ENCODE measurements around the gene FBP2.
"Not testable (repeated sequence)": the region's sequence is repeated elsewhere in the genome, so short reads cannot be mapped to it uniquely, and the experiment has no call there.

Gene FBP2

GRCh38 chr9:94566550-94566949 lies 27.1 kb downstream of the FBP2 start:
- intact Hi-C loops (cut with DNase I), result no loop called here
- no peak for DNase-seq

DNA sequence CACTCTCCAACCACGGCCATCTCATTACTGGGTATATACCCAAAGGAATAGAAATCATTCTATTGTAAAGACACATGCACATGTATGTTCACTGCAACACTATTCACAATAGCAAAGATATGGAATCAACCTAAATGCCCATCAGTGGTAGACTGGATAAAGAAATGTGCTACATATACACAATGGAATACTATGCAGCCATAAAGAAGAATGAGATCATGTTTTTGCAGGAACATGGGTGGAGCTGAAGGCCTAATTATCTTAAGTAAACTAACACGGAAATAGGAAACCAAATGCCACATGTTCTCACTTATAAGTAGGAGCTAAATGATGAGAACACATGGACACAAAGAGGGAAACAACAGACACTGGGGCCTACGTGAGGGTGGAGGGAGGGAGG lies 29.3 kb downstream of the FBP2 start:
- intact Hi-C loops (cut with DNase I); DNase-seq: not testable (repeated sequence)

DNA sequence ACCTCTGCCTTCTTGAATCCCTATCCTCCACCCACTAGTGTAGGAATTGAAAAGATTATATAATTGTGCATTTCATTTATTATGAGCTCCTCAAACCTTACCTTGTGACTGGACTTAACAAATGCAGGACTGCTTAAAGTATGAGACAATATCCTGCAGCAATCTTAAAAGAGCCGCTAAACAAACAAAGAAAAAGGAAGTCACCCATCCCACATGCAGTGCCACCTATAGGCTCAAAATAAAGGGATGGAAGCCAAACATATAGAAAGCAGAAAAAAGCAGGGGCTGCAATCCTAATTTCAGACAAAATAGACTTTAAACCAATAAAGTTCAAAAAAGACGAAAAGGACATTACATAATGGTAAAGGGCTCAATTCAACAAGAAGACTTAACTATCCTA lies 30.1 kb downstream of the FBP2 start:
- intact Hi-C loops (cut with DNase I), result no loop called here
- DNase-seq, result no peak

DNA sequence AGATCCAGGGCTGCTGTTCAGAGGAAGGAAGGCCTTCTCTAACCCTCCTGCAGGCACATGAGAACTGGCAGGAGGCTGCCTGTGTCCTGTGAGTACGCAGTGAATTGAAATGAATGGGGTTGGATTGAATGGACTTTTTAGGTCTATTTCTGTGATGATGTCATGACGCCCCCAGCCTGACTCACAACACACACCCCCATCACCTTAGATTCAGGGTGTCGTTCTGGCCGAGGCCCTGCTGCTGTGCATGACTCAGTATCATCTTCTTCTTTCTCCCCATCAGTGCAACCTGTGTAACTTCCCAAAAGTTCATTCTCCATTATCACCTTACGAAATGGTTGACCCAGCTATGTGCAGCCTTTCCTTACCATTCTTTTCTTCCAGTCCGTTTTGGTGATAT lies 33.4 kb downstream of the FBP2 start:
- intact Hi-C loops (cut with DNase I), result no loop called here
- DNase-seq, result no peak

- intact Hi-C loops (cut with DNase I), result no loop called here
- DNase-seq, result no peak
Measured at GRCh38 chr9:94557376-94557775, 36.2 kb downstream of the FBP2 start.

DNA sequence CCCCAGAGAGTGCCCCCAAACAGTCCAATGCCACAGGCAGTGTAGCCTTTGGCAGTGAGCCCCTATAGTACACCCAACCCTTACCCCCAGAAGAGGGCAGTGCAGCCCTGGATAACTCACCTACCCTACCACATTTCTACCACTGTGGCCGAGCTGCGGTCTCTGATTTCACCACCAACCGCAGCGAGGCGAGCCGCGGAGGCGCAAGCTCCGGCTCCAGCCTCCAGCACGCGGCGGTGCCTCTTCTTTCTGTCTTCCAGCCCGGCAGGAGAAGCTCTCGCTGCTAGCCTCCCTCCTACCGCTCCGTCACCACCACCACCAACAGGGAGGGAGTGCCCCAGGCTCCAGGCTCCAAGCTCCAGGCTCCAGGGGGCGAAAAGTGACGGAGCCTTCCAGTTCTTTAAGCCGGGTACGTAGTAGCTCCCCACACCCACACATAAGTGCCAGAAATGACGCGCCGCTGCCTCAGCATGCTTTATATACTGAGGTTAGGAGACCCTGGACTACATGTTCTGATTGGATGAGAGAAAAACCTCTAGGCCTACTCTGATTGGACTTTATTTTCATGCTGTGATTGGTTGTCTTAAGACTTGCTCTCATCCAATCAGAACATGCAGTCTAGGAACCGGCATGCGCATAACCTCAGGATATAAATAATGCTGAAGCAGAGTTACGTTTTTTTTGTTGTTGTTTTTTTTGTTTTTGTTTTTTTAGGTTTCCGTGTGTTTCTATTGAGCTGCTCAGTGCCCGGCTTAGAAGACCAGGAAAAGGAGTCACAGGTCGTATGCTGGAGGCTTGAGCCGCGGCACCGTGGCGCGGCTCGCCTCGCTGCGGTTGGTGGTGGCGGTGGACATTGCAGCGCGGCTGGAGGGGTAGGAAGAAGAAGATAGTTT lies 38.9 kb downstream of the FBP2 start, which contains the start of gene PCAT7:
TSS of gene PCAT7 (plus strand) at position 645 of the 893 bp plus-strand sequence.
- peak in 1 of 10 donors; percentile 13 for DNase-seq

GRCh38 chr9:94554078-94554438 lies 39.6 kb downstream of the FBP2 start:
- DNase-seq, result peak in 1 of 10 donors; percentile 77
- intact Hi-C loops (cut with DNase I), result no loop called here

More for the DNA sequence above, 38.9 kb downstream of the FBP2 start, which contains the start of gene PCAT7:
- intact Hi-C loops (cut with DNase I), result no loop called here

- peak in 1 of 10 donors; percentile 57 for DNase-seq
- intact Hi-C loops (cut with DNase I), result no loop called here
Measured at GRCh38 chr9:94553029-94553938, 40.3 kb downstream of the FBP2 start.

- intact Hi-C loops (cut with DNase I), result no loop called here
- no peak for DNase-seq
Measured at GRCh38 chr9:94545940-94546339, 47.7 kb downstream of the FBP2 start.

DNA sequence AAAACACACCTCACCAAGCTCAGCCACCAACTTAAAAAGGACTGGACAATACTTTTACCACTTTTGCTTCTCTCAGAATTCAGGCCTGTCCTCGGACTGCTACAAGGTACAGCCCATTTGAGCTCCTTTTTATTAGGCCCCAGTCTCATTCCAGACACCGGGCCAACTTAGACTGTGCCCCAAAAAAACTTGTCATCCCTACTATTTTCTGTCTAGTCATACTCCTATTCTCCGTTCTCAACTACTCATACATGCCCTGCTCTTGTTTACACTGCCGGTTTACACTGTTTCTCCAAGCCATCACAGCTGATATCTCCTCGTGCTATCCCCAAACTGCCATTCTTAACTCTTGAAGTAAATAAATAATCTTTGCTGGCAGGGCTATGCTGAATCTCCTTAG lies 49.3 kb downstream of the FBP2 start:
- intact Hi-C loops (cut with DNase I); DNase-seq: not testable (repeated sequence)

- no peak for DNase-seq
- intact Hi-C loops (cut with DNase I), result no loop called here
Measured at GRCh38 chr9:94538908-94539307, 54.7 kb downstream of the FBP2 start.

DNA sequence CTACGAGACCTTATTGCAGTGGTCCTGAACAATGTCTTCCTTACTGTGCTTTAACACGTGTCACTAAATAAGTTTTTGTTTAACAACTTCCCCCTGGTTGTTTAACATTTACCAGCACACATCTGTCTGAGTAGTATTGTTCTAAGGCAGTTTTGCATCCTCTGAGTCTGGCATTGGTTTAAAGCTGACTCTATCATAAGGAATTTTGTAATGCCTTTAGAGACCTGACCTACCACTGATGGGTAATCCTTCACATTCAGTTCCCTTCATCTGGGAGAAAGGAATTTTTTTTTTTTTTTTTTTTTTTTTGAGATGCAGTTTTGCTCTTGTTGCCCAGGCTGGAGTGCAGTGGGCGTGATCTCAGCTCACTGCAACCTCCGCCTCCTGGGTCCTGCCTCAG lies 58.7 kb downstream of the FBP2 start:
- intact Hi-C loops (cut with DNase I), result no loop called here
- no peak for DNase-seq

- intact Hi-C loops (cut with DNase I), result no loop called here
- no peak for DNase-seq
Measured at GRCh38 chr9:94533601-94534000, 60.0 kb downstream of the FBP2 start.

DNA sequence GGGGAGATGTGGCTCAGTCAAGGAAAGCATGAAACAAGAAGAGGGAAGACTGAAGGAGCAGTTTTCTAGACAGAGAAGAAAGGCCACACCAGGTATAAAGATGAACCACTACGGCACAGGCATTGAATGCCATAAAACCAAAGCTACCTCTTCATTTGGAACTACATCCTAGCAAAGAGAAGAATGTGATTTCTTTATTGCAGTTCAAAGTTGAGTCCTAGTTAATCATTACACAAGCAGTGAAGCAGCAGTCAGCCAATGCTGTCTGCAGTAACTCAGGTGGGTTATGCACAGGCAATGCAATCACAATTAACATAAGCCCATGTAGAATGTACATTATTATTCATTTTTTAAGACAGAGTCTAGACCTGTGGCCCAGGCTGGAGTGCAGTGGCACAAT lies 60.5 kb downstream of the FBP2 start:
- intact Hi-C loops (cut with DNase I), result no loop called here
- DNase-seq, result no peak

- intact Hi-C loops (cut with DNase I), result no loop called here
- DNase-seq, result peak in 1 of 10 donors; percentile 63
Measured at GRCh38 chr9:94528886-94529285, 64.7 kb downstream of the FBP2 start.

DNA sequence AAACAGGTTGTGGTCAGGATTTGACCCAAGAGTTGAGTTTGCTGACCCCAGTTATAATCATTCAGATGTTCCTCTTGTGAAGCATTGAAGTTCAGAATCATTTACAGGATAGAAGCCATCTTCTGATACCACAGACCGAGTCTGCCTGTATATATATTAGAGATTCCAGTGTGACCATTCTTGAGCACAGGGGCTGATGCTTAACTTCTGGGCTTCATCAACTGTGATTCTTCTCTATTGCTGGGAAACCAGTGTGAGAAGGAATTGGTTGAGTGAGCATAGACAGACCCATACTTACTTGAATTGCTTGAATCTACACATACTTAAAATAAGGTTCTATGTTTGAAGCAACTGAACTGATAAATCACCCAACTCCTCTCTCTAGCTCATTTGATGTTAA lies 66.7 kb downstream of the FBP2 start:
- no peak for DNase-seq
- intact Hi-C loops (cut with DNase I), result no loop called here

DNA sequence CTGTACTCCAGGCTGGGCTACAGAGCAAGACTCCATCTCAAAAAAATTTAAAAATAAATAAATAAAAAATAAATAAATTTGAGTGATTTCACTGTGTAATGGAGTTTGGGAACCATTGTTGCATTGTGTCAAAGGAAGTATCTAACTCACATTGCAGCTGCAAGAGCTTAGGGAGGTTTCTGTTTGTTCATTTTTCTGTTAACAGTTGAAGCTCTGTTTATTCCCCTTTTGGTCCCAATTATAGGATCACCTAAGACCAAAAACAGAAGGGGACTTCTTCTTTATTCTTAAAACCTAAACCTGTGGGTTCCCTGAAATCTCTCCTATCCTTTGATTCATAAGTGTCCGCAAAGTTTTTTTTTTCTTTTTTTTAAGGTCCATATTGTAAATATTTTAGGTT lies 67.4 kb downstream of the FBP2 start:
- intact Hi-C loops (cut with DNase I), result no loop called here
- DNase-seq, result no peak

GRCh38 chr9:94525396-94526035 lies 68.1 kb downstream of the FBP2 start:
- no peak for DNase-seq
- intact Hi-C loops (cut with DNase I), result no loop called here

DNA sequence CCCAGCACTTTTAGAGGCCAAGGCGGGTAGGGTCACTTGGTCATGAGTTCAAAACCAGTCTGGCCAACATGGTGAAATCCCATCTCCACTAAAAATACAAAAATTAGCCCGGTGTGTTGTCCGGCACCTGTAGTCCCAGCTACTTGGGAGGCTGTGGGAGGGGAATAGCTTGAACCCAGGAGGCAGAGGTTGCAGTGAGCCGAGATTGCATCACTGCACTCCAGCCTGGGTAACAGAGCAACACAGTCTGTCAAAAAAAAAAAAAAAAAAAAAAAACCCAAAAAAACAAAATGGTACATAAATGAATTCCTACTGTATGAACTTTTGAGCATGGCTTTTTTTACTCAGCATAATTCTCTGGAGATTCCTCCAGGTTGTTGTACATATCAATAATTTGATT lies 76.4 kb downstream of the FBP2 start:
- intact Hi-C loops (cut with DNase I), result no loop called here
- no peak for DNase-seq

- intact Hi-C loops (cut with DNase I), result no loop called here
Measured at GRCh38 chr9:94514722-94515121, 78.9 kb downstream of the FBP2 start.

DNA sequence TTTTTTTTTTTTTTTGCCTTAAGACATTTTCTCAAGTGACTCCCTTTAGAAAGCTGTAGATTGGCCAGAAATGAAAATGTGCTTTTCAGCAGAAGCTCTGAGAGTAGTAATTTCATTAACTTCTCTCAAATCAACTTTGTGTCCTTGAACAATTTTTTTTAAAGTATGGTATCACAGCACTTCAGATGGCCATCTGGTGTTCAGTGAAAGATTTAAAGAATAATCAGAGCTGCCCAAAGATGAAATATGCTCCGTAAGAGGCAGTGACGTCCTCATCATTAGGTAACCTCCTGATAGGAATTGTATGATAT lies 81.7 kb downstream of the FBP2 start:
- DNase-seq, result no peak
- intact Hi-C loops (cut with DNase I), result no loop called here

More at GRCh38 chr9:94514722-94515121, 78.9 kb downstream of the FBP2 start:
- no peak for DNase-seq

Data from posterior cingulate gyrus (tissue), 11 donors.